H9 (cell line): ENCODE results near the gene FAM13A. TPM values are rescaled to one million over a fixed set of nuclear protein-coding genes. Genes with fewer than 3 reads are reported as not detected.

Experiments
- DNase-seq: peaks from one replicate; pipeline ENCODE4 v3.0.0-alpha.2; 2017
- H2AFZ ChIP-seq: one replicate; pipeline ENCODE4 v1.6.1; 2013; ENCODE audit warnings: mild to moderate bottlenecking, low read length, control low read depth, moderate library complexity
- H2AK5ac ChIP-seq: 2 replicates; pipeline ENCODE4 v1.6.1; 2013; ENCODE audit warnings: low read length, control low read depth, mixed read lengths; ENCODE audit not compliant: insufficient read length
- H2BK120ac ChIP-seq: one replicate; pipeline ENCODE4 v1.6.1; 2013; ENCODE audit warnings: low read depth, mild to moderate bottlenecking, low read length, control low read depth, inconsistent platforms; ENCODE audit not compliant: poor library complexity, severe bottlenecking
- H2BK12ac ChIP-seq: 2 replicates; pipeline ENCODE4 v1.6.1; 2013; ENCODE audit warnings: low read length, control low read depth, mixed read lengths, low read depth; ENCODE audit not compliant: insufficient read length
- H2BK15ac ChIP-seq: 2 replicates; pipeline ENCODE4 v1.6.1; 2013; ENCODE audit warnings: low read depth, low read length, control low read depth
- H2BK20ac ChIP-seq: one replicate; pipeline ENCODE4 v1.6.1; 2013; ENCODE audit warnings: low read depth, mild to moderate bottlenecking, low read length, control low read depth, inconsistent platforms; ENCODE audit not compliant: poor library complexity, severe bottlenecking
- H2BK5ac ChIP-seq: 2 replicates; pipeline ENCODE4 v1.6.1; 2013; ENCODE audit warnings: low read length, control low read depth, mixed read lengths; ENCODE audit not compliant: insufficient read length
- H3K14ac ChIP-seq: 2 replicates; pipeline ENCODE4 v1.6.1; 2013; ENCODE audit warnings: low read length, control low read depth; ENCODE audit not compliant: insufficient read depth
- H3K18ac ChIP-seq: 2 replicates; pipeline ENCODE4 v1.6.1; 2013; ENCODE audit warnings: low read depth, mild to moderate bottlenecking, mixed read lengths, low read length, control low read depth; ENCODE audit not compliant: insufficient read length
- H3K23ac ChIP-seq: 2 replicates; pipeline ENCODE4 v1.6.1; 2013; ENCODE audit warnings: low read length, control low read depth, mixed read lengths, low read depth; ENCODE audit not compliant: insufficient read length
- H3K23me2 ChIP-seq: 2 replicates; pipeline ENCODE4 v1.6.1; 2013; ENCODE audit warnings: low read depth, mild to moderate bottlenecking, mixed read lengths, low read length, control low read depth; ENCODE audit not compliant: insufficient read length, poor library complexity, severe bottlenecking
- H3K27ac ChIP-seq: 2 replicates; pipeline ENCODE4 v1.5.1; 2013; ENCODE audit warnings: low read length, control low read depth, mixed read lengths, low read depth; ENCODE audit not compliant: insufficient read length
- H3K27me3 ChIP-seq: 2 replicates; pipeline ENCODE4 v1.6.1; 2013; ENCODE audit warnings: low read length, control low read depth, inconsistent platforms; ENCODE audit not compliant: insufficient read depth
- H3K4ac ChIP-seq: 2 replicates; pipeline ENCODE4 v1.6.1; 2013; ENCODE audit warnings: low read depth, mild to moderate bottlenecking, control low read depth, inconsistent platforms, low read length, moderate library complexity
- H3K4me1 ChIP-seq: 2 replicates; pipeline ENCODE4 v1.6.1; 2013; ENCODE audit warnings: low read length, control low read depth, inconsistent platforms; ENCODE audit not compliant: insufficient read depth
- H3K4me2 ChIP-seq: 2 replicates; pipeline ENCODE4 v1.6.1; 2013; ENCODE audit warnings: low read length, control low read depth, mixed read lengths; ENCODE audit not compliant: insufficient read length, insufficient read depth
- H3K56ac ChIP-seq: 2 replicates; pipeline ENCODE4 v1.6.1; 2013; ENCODE audit warnings: low read depth, mild to moderate bottlenecking, mixed read lengths, low read length, control low read depth; ENCODE audit not compliant: insufficient read length
- H3K79me1 ChIP-seq: 2 replicates; pipeline ENCODE4 v1.6.1; 2013; ENCODE audit warnings: low read depth, mild to moderate bottlenecking, moderate library complexity, low read length, control low read depth, inconsistent platforms; ENCODE audit not compliant: insufficient read depth, poor library complexity, severe bottlenecking
- H3K79me2 ChIP-seq: 2 replicates; pipeline ENCODE4 v1.6.1; 2013; ENCODE audit warnings: low read length, control low read depth, inconsistent platforms; ENCODE audit not compliant: insufficient read depth
- H3K9ac ChIP-seq: 2 replicates; pipeline ENCODE4 v1.6.1; 2013; ENCODE audit warnings: low read length, control low read depth, mixed read lengths; ENCODE audit not compliant: insufficient read length; ENCODE audit errors: extremely low read depth
- H3K9me3 ChIP-seq: one replicate; pipeline ENCODE4 v1.6.1; 2013; ENCODE audit warnings: low read depth, low read length, inconsistent platforms; ENCODE audit not compliant: control insufficient read depth
- H3T11ph ChIP-seq: one replicate; pipeline ENCODE4 v1.6.1; 2013; ENCODE audit warnings: mild to moderate bottlenecking, low read length, control low read depth, inconsistent platforms
- H4K20me1 ChIP-seq: one replicate; pipeline ENCODE4 v1.6.1; 2013; ENCODE audit not compliant: control insufficient read depth, insufficient read length, insufficient read depth
- H4K5ac ChIP-seq: 2 replicates; pipeline ENCODE4 v1.6.1; 2013; ENCODE audit warnings: low read depth, mild to moderate bottlenecking, mixed read lengths, low read length, control low read depth; ENCODE audit not compliant: insufficient read length
- H4K8ac ChIP-seq: replicated peaks from 2 replicates; pipeline ENCODE4 v1.6.1; 2013; ENCODE audit warnings: low read length, control low read depth, mixed read lengths, low read depth; ENCODE audit not compliant: insufficient read length
- H4K91ac ChIP-seq: 2 replicates; pipeline ENCODE4 v1.6.1; 2013; ENCODE audit warnings: low read depth, mild to moderate bottlenecking, moderate library complexity, mixed read lengths, low read length, control low read depth; ENCODE audit not compliant: insufficient read length
- H3K27ac Mint-ChIP-seq, 3 experiments: 2 replicates in 2 of 3; 3 replicates in 1 of 3; pipeline ENCODE4 v1.8.0; 2020 to 2021; ENCODE audit warnings: mixed read lengths in 3 of 3, mild to moderate bottlenecking in 1 of 3, moderate library complexity in 1 of 3
- H3K27me3 Mint-ChIP-seq: 2 replicates; pipeline ENCODE4 v1.8.0; 2021; ENCODE audit warnings: low read depth, mild to moderate bottlenecking, moderate library complexity, mixed read lengths
- H3K36me3 Mint-ChIP-seq, 3 experiments: 2 replicates in 2 of 3; 3 replicates in 1 of 3; pipeline ENCODE4 v1.8.0; 2020 to 2021; ENCODE audit warnings: low read depth in 3 of 3, mixed read lengths in 3 of 3; ENCODE audit not compliant: insufficient read depth in 1 of 3
- H3K4me1 Mint-ChIP-seq, 2 experiments: 2 replicates each; pipeline ENCODE4 v1.8.0; 2020; ENCODE audit warnings: mixed read lengths in 2 of 2
- H3K4me3 Mint-ChIP-seq, 2 experiments: 2 replicates in 1 of 2; 3 replicates in 1 of 2; pipeline ENCODE4 v1.8.0; 2020 to 2021; ENCODE audit warnings: mild to moderate bottlenecking in 2 of 2, mixed read lengths in 2 of 2, moderate library complexity in 1 of 2
- H3K9me3 Mint-ChIP-seq, 2 experiments: 2 replicates in 1 of 2; 3 replicates in 1 of 2; pipeline ENCODE4 v1.8.0; 2020; ENCODE audit warnings: mild to moderate bottlenecking in 2 of 2, mixed read lengths in 2 of 2, moderate library complexity in 1 of 2
- CTCF ChIP-seq: fragments of 200-600 bp; sonication (generic); conservative IDR thresholded peaks from 3 replicates; pipeline ENCODE4 v1.8.0; 2021; ENCODE audit warnings: antibody characterized with exemption, mild to moderate bottlenecking
- WGBS: extraction: QIAGEN DNeasy Blood & Tissue Kit; methylation state at CpG from one replicate; pipeline ENCODE4 v1.1.7; 2013; ENCODE audit warnings: missing lambda C conversion rate, low lambda C conversion rate, mixed read lengths; ENCODE audit not compliant: insufficient read length; ENCODE audit errors: extremely low coverage; 5-methylcytosine and 5-hydroxymethylcytosine counted together
- total RNA-seq: library from RNA; stranded (reverse); gene quantifications from 2 replicates; pipeline ENCODE4 v1.2.1, GENCODE V29; 2021

Gene FAM13A
- total RNA-seq, 1 experiment from 2014 or later = 12.7 TPM

DNA sequence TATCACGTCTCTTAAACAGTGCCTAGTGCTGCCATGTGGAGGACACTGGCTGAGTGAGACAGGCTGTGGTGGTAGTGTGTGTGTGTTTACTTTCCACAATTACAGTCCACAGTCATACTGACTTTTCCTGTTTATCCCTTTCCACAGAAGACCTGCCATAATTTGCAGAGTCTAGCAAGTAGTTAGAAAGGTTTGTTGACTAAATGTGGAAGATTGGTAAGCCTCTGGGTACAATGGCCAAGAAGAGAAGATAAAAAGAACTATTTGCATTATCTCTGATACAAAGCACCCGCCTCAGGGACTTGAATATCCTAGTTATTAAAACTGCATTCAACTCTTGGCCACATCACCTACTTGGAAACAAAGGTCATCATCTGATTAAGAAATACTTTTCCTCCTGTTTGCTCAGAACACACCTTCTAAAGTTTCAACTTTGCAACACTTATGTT is 89.1 kb downstream of the FAM13A start:
- H3K4me2 ChIP-seq = no peak overlapping the region
- no peak overlapping the region for H3K23ac ChIP-seq
- H3K27me3 ChIP-seq = no peaks in the 10 kb centered on the region
- H3K56ac ChIP-seq = no peak overlapping the region
- peaks cover 3% of the 10 kb centered on the region; the same call in 1 of the 2 replicates for H3K4me1 ChIP-seq
- no peak overlapping the region for H4K5ac ChIP-seq
- no peaks in the 10 kb centered on the region; a peak in 1 of 7 replicates for H3K36me3 Mint-ChIP-seq
- DNase-seq = no peak
- no peak overlapping the region for H3K4me3 Mint-ChIP-seq
- H3T11ph ChIP-seq = no peak overlapping the region
- H3K4ac ChIP-seq = no peak overlapping the region
- H3K14ac ChIP-seq = no peak overlapping the region
- H2BK20ac ChIP-seq = no peak overlapping the region
- no peak for TF ChIP-seq CTCF
- no peaks in the 10 kb centered on the region for H3K27me3 Mint-ChIP-seq
- no peak overlapping the region for H3K27ac ChIP-seq
- no peaks in the 10 kb centered on the region for H3K9me3 ChIP-seq
- H3K23me2 ChIP-seq = no peaks in the 10 kb centered on the region
- no peak overlapping the region for H2AK5ac ChIP-seq
- H2BK120ac ChIP-seq = no peak overlapping the region
- no peaks in the 10 kb centered on the region for H4K20me1 ChIP-seq
- WGBS = no CpG with 5 or more reads among the region's 2 CpGs
- no peaks in the 10 kb centered on the region for H3K9me3 Mint-ChIP-seq
- H4K91ac ChIP-seq = no peak overlapping the region
- no peak overlapping the region for H3K18ac ChIP-seq
- H2BK15ac ChIP-seq = no peak overlapping the region
- H4K8ac ChIP-seq = no peak overlapping the region
- H3K27ac Mint-ChIP-seq = no peak overlapping the region
- no peaks in the 10 kb centered on the region for H3K79me2 ChIP-seq
- no peak overlapping the region for H2AFZ ChIP-seq
- no peak overlapping the region for H3K9ac ChIP-seq
- H3K4me1 Mint-ChIP-seq = peaks cover 3 to 4% of the 10 kb centered on the region in 2 experiments
- H2BK5ac ChIP-seq = no peak overlapping the region
- H2BK12ac ChIP-seq = no peak overlapping the region
- H3K79me1 ChIP-seq = no peaks in the 10 kb centered on the region
